Raji (cell line): ENCODE results near the gene C19orf44.

ENCODE experiments used
- POLR2A ChIP-seq: IDR thresholded peaks from 2 replicates; pipeline ENCODE4 v1.6.1; 2011; ENCODE audit warnings: low read depth, low read length, control low read depth; ENCODE audit not compliant: insufficient read depth

The C19orf44 gene

GRCh38 chr19:16522559-16523377 is 26.6 kb downstream of the C19orf44 start:
- no peak for TF ChIP-seq POLR2A

- TF ChIP-seq POLR2A, result no peak
Measured at GRCh38 chr19:16524991-16525734, 29.0 kb downstream of the C19orf44 start.

DNA sequence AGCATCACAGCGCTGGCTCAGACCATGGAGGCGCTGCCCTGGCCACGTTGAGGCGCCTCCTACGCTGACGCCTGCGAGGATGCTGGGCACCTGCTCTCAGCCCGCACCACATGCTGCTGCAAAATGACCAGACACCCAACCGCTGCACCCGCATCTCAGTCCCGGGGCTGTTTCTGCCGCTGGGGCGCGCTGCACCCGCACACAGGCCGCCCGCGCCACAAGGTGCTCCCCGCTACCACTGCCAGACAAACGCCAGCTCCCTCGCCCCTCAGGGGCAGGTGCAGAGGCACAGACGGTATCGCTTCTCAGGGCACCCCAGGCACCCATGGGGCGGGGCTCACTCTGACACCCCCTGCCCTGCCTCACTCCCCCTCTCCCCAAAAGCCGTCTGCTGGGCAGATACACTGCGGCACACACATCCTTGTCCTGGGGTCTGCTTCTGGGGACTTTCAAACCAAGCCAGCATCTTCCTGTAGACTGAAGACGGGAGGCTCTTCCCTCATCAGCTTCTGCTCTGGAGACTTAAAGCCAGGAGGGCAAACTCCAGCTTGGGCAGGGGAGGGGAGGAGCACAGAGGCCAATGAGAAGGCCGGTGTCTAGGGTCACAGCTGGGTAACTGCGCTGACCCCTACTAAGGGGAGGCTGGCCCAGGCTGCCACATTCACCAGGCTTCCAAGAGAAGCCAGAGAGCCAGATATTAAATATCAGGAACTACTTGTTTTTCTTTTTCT is 29.7 kb downstream of the C19orf44 start:
- no peak for TF ChIP-seq POLR2A

DNA sequence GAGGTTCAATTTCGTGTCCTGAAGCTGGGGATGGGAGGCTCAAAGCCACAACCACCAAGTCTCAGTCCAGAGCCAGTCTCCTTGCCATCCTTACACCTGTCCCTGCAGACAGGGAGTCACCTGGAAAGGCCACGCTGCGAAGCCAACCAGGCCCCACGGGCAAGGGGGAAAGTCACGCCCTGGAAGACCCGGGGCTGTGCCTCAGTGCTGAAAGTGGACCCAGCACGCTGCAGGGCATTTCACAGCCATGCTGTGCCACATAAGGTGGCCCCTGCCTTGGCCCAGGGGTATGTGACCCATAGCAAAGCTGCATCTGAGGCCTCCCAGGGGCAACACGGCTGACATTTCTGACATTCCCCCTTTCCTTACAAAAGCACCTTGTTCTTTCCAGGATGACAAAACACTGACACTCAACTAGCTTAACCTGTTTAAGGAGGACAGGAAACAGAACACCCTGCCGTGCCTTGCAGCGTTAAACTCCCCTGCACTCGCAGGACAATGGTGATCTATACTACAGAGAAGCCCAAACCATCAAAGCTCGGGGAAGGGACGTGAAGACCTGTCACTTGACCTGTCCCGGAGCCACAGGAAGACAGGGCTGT is 31.2 kb downstream of the C19orf44 start:
- no peak for TF ChIP-seq POLR2A

GRCh38 chr19:16527971-16528521 is 31.9 kb downstream of the C19orf44 start:
- TF ChIP-seq POLR2A, result no peak

- no peak for TF ChIP-seq POLR2A
Measured at GRCh38 chr19:16529466-16530144, 33.4 kb downstream of the C19orf44 start.

DNA sequence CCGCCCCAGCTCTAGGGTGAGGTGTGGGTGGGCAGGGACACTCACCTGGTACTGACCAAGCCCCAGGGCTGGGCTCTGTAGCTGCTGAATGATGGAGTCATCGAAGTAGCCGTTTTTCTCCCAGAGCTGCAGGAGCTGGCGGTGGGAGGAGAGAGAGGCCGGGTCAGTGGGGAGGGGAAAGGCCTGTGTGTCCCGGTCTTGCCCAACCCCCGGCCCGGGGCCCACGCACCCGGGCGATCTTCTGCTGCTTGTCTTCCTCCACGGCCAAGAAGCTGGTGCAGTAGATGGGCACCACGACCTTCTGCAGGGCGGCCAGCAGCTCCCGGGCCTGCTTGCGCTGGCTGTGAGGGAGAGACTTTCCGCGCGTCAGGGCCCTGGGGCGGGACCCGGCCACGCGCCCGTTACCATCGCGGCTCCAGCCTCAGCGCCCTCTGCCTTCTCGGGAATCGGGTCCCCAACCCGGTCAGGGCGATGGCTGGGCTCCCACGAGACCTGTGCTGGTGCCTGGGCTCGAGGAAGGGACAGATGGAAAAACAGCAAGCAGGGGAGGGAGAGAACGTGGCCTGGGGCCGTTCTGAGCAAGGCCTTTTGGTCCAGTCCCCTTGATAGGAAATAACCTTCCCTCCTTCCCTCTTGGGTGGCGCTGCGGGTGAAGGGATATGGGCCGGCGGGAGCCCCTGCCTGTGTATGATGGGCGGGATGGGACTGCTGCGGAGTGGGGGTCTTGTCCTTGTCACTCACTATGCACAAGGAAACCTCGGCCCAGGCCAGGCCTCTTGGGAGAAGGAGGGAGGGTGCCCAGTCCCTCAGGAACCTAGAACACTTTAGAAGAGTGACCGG is 34.6 kb downstream of the C19orf44 start:
- no peak for TF ChIP-seq POLR2A

GRCh38 chr19:16531380-16531669 is 35.1 kb downstream of the C19orf44 start:
- no peak for TF ChIP-seq POLR2A

GRCh38 chr19:16532440-16533234 is 36.4 kb downstream of the C19orf44 start:
- no peak for TF ChIP-seq POLR2A

GRCh38 chr19:16535381-16535780 is 39.2 kb downstream of the C19orf44 start:
- TF ChIP-seq POLR2A, result no peak

DNA sequence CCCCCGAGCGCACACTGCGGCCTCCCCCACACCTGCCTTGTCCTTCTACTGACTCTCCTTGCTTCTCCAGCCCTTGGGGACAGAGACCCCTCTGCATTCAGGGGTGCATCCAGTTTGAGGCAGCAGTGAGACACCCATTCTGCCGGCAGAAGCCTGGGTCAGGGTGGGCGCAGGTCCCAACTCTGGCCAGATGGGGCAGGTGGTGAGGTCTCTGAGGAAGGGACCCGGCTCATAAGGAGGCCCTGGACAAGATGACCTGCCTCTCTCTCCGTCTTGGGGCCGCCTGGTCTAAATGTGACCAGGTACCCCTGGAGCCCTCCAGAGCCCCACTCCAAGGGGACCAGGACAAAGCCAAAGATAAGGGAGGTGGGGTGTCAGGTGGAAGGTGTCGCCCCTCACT is 39.9 kb downstream of the C19orf44 start:
- TF ChIP-seq POLR2A, result no peak

- TF ChIP-seq POLR2A, result no peak
Measured at GRCh38 chr19:16537111-16537510, 40.9 kb downstream of the C19orf44 start.

- no peak for TF ChIP-seq POLR2A
Measured at GRCh38 chr19:16540948-16541347, 44.8 kb downstream of the C19orf44 start.
